ENCODE results near the gene NSRP1.

- no peak for TF ChIP-seq CTCF (IDR thresholded peaks at IDR 0.05)
- TF ChIP-seq POLR2A (IDR thresholded peaks at IDR 0.05) = no peak
- no peak for TF ChIP-seq POLR2AphosphoS5 (IDR thresholded peaks at IDR 0.05)
- no peak for TF ChIP-seq EP300 (IDR thresholded peaks at IDR 0.05)
Measured at GRCh38 chr17:30116345-30116660, 313 bp upstream of the NSRP1 start.
